Measurements from ENCODE around the gene EME2.

DNA sequence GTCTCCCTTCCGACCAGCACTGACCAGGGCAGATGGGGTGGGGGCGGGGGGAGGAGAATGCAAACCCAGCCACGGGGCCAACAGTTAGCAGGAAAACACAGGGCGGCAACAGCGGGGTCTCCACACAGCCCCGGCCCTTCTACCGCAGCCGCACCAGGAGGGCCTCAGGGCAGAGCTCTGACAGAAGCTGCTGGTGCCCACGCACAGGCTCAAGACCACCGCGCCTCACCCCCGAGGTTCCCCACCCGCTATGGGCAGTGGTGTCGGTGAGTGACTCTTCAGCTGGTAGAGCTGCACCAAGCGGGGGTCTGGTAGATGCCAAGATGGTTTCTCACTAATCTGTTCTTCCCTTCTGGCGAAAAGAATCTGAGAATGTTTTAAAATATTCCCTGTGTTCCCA is 37.9 kb downstream of the EME2 start:
- TF ChIP-seq, protein P1, sequence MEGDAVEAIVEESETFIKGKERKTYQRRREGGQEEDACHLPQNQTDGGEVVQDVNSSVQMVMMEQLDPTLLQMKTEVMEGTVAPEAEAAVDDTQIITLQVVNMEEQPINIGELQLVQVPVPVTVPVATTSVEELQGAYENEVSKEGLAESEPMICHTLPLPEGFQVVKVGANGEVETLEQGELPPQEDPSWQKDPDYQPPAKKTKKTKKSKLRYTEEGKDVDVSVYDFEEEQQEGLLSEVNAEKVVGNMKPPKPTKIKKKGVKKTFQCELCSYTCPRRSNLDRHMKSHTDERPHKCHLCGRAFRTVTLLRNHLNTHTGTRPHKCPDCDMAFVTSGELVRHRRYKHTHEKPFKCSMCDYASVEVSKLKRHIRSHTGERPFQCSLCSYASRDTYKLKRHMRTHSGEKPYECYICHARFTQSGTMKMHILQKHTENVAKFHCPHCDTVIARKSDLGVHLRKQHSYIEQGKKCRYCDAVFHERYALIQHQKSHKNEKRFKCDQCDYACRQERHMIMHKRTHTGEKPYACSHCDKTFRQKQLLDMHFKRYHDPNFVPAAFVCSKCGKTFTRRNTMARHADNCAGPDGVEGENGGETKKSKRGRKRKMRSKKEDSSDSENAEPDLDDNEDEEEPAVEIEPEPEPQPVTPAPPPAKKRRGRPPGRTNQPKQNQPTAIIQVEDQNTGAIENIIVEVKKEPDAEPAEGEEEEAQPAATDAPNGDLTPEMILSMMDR (IDR thresholded peaks at IDR 0.05; ENCODE audit: borderline replicate concordance, extremely low read depth, low read length, poor library complexity, severe bottlenecking): no peak
- no peak for TF ChIP-seq EZH2 (IDR thresholded peaks at IDR 0.05; ENCODE audit: borderline replicate concordance, low read depth, low read length, severe bottlenecking)
